ENCODE results near the gene ZNF267. TPM values are rescaled to one million over a fixed set of nuclear protein-coding genes. Genes with fewer than 3 reads are reported as not detected.
A peak's percentile ranks its signal among the peaks of the same experiment; 100 is the strongest.

ZNF267 gene
- total and polyA plus RNA-seq, 2 of the 13 experiments (the other 11 are each of a cell fraction or from before 2014, with no cell fraction given), result 3.0 to 30.0 TPM

DNA sequence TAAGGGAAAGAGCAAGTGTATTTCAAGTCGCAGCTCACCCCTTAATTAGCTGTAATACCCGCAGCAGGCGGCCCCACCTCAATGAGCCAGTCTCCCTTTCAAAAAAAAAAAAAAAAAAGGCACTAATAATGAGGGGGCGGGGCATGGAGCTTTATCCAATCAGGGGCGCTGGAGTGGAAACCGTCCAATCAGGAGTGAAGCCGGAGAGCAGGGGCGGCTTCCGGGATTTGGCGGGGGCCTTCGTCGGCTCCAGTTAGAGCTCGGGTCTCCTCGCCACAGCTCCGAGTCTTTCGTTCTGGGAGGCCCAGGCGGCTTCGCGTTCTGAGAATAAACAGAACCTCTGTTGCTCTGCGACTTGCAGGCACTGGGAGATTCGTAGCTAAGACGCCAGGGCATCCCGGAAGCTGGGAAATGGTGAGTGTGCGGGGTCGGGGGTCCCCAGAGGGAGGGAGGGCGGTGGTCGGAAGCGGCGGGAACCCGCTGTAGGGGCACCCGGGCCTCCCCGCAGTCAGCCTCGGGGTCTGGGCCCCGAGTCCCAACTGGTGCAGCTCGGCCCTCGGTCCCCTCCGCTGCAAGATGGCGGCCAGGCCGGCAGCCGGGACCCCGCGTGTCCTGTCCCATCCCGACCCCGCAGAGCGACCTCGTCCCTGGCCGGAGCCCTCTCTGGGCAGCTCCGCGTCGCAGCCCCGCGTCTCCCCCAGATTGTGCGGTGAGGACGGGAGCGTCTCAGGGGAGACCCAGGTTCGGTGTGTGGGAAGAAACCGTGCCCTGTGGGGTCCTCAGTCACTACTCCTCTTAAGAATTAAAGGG is at the start of gene ZNF267 (continued):
- TF ChIP-seq PAF1 (CRISPR knock-in tag; IDR thresholded peaks at IDR 0.05) (no peak), KMT2A (CRISPR knock-in tag; IDR thresholded peaks at IDR 0.05) (peak; percentile 88), ZNF615 (CRISPR knock-in tag; IDR thresholded peaks at IDR 0.05; ENCODE audit: borderline replicate concordance) (no peak), ZNF331 (CRISPR knock-in tag; IDR thresholded peaks at IDR 0.05) (no peak), KAT8 (CRISPR knock-in tag; IDR thresholded peaks at IDR 0.05) (peak; percentile 80), HIVEP1 (CRISPR knock-in tag; IDR thresholded peaks at IDR 0.05) (0 out of 2 replicates have a peak, but pooled peaks have one; percentile 35), POLR2A (IDR thresholded peaks at IDR 0.05; ENCODE audit: insufficient read depth in 1 of 2, low read depth in 2 of 2, low read length in 2 of 2) (peak; percentile 86 to 92), ISL2 (CRISPR knock-in tag; IDR thresholded peaks at IDR 0.05) (0 out of 2 replicates have a peak, but pooled peaks have one; percentile 16), SRSF1 (optimal IDR thresholded peaks at IDR 0.05; ENCODE audit: low read depth, low read length) (peak; percentile 57), SMC3 (IDR thresholded peaks at IDR 0.05; ENCODE audit: low read length) (no peak), ZNF552 (CRISPR knock-in tag; IDR thresholded peaks at IDR 0.05; ENCODE audit: borderline replicate concordance) (0 out of 2 replicates have a peak, but pooled peaks have one; percentile 38), ZNF747 (CRISPR knock-in tag; IDR thresholded peaks at IDR 0.05; ENCODE audit: borderline replicate concordance) (no peak), RAD51 (IDR thresholded peaks at IDR 0.05; ENCODE audit: borderline replicate concordance) (no peak), YEATS4 (CRISPR knock-in tag; IDR thresholded peaks at IDR 0.05; ENCODE audit: borderline replicate concordance) (peak; percentile 73; the same call in 1 of the 2 replicates), RBFOX2 (IDR thresholded peaks at IDR 0.05; ENCODE audit: low read depth, low read length) (peak; percentile 82), PAX8 (CRISPR knock-in tag; IDR thresholded peaks at IDR 0.05; ENCODE audit: borderline replicate concordance) (no peak)
- TF ChIP-seq, protein P1, sequence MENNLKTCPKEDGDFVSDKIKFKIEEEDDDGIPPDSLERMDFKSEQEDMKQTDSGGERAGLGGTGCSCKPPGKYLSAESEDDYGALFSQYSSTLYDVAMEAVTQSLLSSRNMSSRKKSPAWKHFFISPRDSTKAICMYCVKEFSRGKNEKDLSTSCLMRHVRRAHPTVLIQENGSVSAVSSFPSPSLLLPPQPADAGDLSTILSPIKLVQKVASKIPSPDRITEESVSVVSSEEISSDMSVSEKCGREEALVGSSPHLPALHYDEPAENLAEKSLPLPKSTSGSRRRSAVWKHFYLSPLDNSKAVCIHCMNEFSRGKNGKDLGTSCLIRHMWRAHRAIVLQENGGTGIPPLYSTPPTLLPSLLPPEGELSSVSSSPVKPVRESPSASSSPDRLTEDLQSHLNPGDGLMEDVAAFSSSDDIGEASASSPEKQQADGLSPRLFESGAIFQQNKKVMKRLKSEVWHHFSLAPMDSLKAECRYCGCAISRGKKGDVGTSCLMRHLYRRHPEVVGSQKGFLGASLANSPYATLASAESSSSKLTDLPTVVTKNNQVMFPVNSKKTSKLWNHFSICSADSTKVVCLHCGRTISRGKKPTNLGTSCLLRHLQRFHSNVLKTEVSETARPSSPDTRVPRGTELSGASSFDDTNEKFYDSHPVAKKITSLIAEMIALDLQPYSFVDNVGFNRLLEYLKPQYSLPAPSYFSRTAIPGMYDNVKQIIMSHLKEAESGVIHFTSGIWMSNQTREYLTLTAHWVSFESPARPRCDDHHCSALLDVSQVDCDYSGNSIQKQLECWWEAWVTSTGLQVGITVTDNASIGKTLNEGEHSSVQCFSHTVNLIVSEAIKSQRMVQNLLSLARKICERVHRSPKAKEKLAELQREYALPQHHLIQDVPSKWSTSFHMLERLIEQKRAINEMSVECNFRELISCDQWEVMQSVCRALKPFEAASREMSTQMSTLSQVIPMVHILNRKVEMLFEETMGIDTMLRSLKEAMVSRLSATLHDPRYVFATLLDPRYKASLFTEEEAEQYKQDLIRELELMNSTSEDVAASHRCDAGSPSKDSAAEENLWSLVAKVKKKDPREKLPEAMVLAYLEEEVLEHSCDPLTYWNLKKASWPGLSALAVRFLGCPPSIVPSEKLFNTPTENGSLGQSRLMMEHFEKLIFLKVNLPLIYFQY (CRISPR knock-in tag; IDR thresholded peaks at IDR 0.05; ENCODE audit: borderline replicate concordance), result peak; percentile 53; the same call in 1 of the 2 replicates
- TF ChIP-seq, protein P2, sequence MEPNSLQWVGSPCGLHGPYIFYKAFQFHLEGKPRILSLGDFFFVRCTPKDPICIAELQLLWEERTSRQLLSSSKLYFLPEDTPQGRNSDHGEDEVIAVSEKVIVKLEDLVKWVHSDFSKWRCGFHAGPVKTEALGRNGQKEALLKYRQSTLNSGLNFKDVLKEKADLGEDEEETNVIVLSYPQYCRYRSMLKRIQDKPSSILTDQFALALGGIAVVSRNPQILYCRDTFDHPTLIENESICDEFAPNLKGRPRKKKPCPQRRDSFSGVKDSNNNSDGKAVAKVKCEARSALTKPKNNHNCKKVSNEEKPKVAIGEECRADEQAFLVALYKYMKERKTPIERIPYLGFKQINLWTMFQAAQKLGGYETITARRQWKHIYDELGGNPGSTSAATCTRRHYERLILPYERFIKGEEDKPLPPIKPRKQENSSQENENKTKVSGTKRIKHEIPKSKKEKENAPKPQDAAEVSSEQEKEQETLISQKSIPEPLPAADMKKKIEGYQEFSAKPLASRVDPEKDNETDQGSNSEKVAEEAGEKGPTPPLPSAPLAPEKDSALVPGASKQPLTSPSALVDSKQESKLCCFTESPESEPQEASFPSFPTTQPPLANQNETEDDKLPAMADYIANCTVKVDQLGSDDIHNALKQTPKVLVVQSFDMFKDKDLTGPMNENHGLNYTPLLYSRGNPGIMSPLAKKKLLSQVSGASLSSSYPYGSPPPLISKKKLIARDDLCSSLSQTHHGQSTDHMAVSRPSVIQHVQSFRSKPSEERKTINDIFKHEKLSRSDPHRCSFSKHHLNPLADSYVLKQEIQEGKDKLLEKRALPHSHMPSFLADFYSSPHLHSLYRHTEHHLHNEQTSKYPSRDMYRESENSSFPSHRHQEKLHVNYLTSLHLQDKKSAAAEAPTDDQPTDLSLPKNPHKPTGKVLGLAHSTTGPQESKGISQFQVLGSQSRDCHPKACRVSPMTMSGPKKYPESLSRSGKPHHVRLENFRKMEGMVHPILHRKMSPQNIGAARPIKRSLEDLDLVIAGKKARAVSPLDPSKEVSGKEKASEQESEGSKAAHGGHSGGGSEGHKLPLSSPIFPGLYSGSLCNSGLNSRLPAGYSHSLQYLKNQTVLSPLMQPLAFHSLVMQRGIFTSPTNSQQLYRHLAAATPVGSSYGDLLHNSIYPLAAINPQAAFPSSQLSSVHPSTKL (CRISPR knock-in tag; IDR thresholded peaks at IDR 0.05), result peak; percentile 35; the same call in 1 of the 2 replicates
- TF ChIP-seq, protein P3, sequence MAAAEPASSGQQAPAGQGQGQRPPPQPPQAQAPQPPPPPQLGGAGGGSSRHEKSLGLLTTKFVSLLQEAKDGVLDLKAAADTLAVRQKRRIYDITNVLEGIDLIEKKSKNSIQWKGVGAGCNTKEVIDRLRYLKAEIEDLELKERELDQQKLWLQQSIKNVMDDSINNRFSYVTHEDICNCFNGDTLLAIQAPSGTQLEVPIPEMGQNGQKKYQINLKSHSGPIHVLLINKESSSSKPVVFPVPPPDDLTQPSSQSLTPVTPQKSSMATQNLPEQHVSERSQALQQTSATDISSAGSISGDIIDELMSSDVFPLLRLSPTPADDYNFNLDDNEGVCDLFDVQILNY (CRISPR knock-in tag; conservative IDR thresholded peaks at IDR 0.05), result 0 out of 2 replicates have a peak, but pooled peaks have one; percentile 42
- TF ChIP-seq, protein P4, sequence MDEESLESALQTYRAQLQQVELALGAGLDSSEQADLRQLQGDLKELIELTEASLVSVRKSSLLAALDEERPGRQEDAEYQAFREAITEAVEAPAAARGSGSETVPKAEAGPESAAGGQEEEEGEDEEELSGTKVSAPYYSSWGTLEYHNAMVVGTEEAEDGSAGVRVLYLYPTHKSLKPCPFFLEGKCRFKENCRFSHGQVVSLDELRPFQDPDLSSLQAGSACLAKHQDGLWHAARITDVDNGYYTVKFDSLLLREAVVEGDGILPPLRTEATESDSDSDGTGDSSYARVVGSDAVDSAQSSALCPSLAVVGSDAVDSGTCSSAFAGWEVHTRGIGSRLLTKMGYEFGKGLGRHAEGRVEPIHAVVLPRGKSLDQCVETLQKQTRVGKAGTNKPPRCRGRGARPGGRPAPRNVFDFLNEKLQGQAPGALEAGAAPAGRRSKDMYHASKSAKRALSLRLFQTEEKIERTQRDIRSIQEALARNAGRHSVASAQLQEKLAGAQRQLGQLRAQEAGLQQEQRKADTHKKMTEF (CRISPR knock-in tag; IDR thresholded peaks at IDR 0.05), result peak; percentile 80
